ENCODE measurements around the gene S100A8.

Gene S100A8

DNA sequence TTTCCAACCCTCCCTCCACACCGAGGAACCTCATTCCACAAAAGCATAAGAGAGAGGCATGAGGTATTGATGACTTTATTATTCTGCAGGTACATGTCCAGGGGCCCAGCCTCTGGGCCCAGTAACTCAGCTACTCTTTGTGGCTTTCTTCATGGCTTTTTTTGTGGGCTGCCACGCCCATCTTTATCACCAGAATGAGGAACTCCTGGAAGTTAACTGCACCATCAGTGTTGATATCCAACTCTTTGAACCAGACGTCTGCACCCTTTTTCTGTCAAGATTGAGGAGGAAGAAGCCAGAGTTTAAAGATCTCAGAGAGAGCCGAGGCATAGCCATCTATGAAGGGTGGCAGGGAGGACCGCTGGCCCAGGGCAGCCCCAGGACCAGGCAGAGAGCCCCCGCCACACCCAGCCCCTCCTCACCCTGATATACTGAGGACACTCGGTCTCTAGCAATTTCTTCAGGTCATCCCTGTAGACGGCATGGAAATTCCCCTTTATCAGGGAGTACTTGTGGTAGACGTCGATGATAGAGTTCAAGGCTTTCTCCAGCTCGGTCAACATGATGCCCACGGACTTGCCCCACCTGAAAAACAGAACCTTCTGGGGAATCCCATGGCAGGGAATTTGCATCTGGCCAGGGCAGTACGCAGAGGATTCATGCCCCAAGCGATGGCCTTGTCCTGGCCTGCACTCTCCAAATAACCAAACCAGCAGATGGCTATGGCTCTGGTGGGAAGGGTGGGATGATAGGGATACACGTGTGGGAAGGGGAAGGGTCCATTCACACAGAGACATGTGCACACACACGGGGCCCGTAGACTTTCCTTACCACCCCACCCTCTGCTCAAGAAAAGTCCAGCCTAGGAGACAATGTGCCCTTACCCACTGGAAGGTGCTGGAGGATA is 647 bp downstream of the S100A8 start:
- no peak for DNase-seq (ENCODE audit: low spot score)

DNA sequence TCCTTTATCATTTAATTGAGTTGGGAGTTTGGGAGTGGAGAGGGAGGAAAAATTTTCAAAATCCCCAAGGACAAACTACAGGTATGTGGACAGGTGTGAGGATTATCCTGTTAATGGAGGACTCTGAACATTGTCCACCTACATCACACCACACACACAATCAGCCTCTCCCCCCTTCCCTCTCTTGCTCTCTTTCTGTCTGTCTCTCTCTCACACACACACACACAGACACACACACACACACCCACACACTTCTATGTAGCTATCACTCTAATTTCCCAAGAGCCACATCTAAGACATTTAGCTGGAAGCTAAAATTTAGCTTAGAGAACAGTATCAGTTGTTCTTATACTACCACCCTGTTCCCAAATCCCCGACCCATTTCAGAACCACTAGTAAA is 1.5 kb downstream of the S100A8 start:
- no peak for DNase-seq (ENCODE audit: low spot score)

GRCh38 chr1:153387785-153388184 is 3.1 kb downstream of the S100A8 start:
- DNase-seq (ENCODE audit: low spot score) = no peak

DNA sequence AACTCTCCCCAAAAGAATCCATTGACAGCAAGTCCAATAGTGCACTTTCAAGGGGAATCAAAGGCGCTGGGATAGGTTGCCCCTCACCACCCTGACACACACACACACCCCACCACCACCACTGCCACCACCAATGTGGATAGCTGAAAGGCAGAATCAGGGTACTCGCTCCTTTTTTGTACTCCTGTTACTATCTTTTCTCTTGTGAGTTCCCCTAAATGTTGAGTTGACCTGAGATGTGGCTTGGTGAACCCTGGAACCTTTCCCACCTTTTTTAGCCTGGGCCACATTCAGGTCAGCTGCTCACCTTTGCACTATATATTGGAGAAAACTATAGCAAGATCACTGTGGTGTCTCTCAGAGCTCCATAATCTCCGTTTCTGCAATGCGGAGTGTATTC is 3.9 kb downstream of the S100A8 start:
- DNase-seq (ENCODE audit: low spot score) = no peak

- no peak for DNase-seq (ENCODE audit: low spot score)
These were observed 4.4 kb downstream of the S100A8 start for GRCh38 chr1:153386500-153386901.

DNA sequence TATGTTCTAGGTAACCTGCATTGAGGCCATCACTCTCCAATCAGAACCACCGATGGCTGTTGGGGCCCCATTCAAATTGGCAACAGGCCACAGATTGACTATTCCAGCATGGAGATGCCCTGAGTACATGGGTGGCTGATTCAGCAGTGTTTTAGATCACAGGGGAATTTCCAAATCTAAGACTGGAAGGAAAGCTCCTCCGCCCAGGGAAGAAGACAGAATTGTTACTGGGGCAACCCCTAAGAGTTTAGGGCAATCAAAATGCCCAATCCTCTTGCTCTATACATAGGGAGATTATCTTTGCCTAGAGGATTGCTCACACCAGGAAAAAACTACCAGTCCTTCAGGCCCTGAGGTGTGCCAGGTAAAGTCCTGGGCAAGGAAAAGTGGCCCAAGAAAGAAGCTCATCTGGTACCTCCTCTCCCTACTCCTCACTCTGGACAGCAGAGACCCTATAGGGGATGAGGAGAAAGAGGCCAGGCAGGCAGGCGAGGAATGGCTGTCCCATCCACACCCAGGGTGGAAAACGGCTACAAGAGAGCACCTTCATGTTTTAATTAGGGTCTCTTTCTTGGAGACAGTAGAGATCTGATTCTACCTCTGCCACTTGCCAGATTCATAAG is 5.8 kb downstream of the S100A8 start:
- DNase-seq (ENCODE audit: low spot score) = no peak

DNA sequence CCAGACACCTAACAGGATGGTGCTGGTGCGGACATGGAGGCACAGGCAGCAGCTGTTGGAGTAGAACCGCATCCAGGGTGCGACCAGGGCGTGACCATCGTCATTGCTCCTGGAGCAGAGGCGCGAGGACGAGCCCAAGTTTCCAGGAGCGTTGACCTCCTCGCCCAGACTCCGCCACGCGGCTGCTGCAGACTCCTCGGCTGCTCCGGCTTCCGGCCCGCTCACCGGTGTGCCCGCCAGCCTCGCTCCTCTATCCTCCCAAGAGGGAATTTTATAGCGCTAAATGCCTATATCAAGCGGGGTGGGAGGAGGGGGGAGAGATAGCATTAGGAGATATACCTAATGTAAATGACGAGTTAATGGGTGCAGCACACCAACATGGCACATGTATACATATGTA is 10.2 kb downstream of the S100A8 start:
- no peak for DNase-seq (ENCODE audit: low spot score)

- no peak for DNase-seq (ENCODE audit: low spot score)
These were observed 11.3 kb downstream of the S100A8 start for GRCh38 chr1:153379591-153379990.

GRCh38 chr1:153375511-153375910 is 15.4 kb downstream of the S100A8 start, which contains the start of gene S100A12:
TSS of gene S100A12 (minus strand) at chr1:153375621. CDS start at chr1:153374592, 1,029 bp downstream.
- peak; percentile 65 for DNase-seq (ENCODE audit: low spot score)

GRCh38 chr1:153374071-153374470 is 16.8 kb downstream of the S100A8 start:
- DNase-seq (ENCODE audit: low spot score) = no peak

DNA sequence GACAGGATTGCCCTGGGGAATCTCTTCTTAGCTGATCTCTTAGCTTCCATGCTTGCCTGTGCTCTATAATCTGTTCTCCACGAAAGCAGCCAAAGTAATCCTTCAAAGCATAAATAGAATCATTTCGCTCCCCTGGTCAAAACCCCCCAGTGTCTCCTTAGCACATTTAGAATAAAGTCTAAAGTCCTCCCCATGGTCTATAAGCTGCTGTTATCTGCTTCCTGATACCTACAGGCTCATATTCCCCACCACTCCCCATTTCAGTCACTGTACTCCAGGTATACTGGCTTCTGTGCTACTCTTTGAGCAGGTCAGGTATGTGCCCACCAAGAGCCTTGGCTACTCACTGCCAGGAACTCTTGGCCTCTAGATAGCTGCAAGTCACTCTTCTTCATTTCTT is 18.3 kb downstream of the S100A8 start:
- no peak for DNase-seq (ENCODE audit: low spot score)

- no peak for DNase-seq (ENCODE audit: low spot score)
These were observed 19.6 kb downstream of the S100A8 start for GRCh38 chr1:153371231-153371630.

GRCh38 chr1:153370146-153370545 is 20.7 kb downstream of the S100A8 start:
- DNase-seq (ENCODE audit: low spot score) = no peak

GRCh38 chr1:153368495-153368894 is 22.4 kb downstream of the S100A8 start:
- no peak for DNase-seq (ENCODE audit: low spot score)

GRCh38 chr1:153367090-153367489 is 23.8 kb downstream of the S100A8 start:
- DNase-seq (ENCODE audit: low spot score) = no peak

GRCh38 chr1:153366261-153366660 is 24.6 kb downstream of the S100A8 start:
- no peak for DNase-seq (ENCODE audit: low spot score)

DNA sequence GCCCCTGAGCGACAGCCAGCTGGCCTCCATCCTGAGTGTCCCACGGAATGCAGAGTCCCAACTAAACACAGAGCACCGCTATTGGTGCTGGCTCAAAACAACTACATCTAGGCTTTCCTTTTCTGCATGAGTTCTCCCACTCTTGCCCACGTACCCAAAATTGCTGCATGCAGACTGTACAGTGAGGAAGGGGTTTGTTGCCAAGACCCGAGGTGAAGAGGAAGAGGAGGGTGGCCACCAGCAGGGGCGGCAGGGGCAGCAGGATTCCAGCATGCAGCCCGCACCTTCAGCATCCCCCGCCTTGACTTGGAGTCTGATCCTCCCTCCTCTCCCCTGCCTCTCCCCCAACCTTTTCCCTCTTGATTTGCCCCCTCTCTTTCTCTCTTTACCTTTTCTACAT is 25.2 kb downstream of the S100A8 start:
- no peak for DNase-seq (ENCODE audit: low spot score)

GRCh38 chr1:153364766-153365666 is 25.9 kb downstream of the S100A8 start:
- no peak for DNase-seq (ENCODE audit: low spot score)

DNA sequence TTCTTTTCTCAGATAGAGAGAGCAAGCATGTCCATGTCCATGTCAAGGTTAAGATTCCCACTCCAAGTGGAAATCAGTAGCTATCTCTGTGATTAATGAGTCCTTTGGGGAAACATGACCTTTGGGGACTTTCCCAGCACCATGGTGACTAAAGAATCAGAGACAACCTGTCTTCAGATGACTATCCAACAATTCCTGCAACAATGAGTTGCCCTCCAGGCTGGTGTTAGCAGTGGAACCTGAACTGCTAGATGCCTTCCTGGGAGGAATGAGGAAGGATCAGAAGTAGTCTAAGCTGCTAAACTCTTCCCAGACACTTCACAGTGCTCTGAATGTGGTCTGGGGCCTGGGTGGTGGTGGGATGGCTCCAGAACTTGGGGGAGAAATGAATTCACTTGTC is 26.7 kb downstream of the S100A8 start:
- DNase-seq (ENCODE audit: low spot score) = no peak

GRCh38 chr1:153363641-153364040 is 27.2 kb downstream of the S100A8 start:
- no peak for DNase-seq (ENCODE audit: low spot score)

GRCh38 chr1:153362187-153362775 is 28.6 kb downstream of the S100A8 start:
- no peak for DNase-seq (ENCODE audit: low spot score)

All from AG08395 (cell line).